CD4-positive, alpha-beta T cell treated with Interleukin-4 for 1 hour (primary cell): Measurements from ENCODE around the gene CALY.
A peak's percentile ranks its signal among the peaks of the same experiment; 100 is the strongest.

ENCODE experiments used
- DNase-seq, 2 donors: peaks; one replicate each; pipeline ENCODE4 v3.0.0-alpha.2; 2020 to 2022

Gene CALY

GRCh38 chr10:133350950-133351329, 14.2 kb upstream of the CALY start:
- DNase-seq = no peak

- no peak for DNase-seq
Measured at GRCh38 chr10:133350283-133350949, 13.7 kb upstream of the CALY start.

GRCh38 chr10:133349577-133350011, 12.9 kb upstream of the CALY start:
- DNase-seq = no peak

GRCh38 chr10:133349160-133349568, 12.5 kb upstream of the CALY start:
- no peak for DNase-seq

- DNase-seq = no peak
Measured at GRCh38 chr10:133347710-133348517, 11.2 kb upstream of the CALY start.

- no peak for DNase-seq
Measured at GRCh38 chr10:133346413-133346812, 9.7 kb upstream of the CALY start.

GRCh38 chr10:133344236-133344635, 7.5 kb upstream of the CALY start:
- no peak for DNase-seq

- DNase-seq = no peak
Measured at GRCh38 chr10:133343558-133343957, 6.9 kb upstream of the CALY start.

GRCh38 chr10:133342942-133343341, 6.2 kb upstream of the CALY start:
- no peak for DNase-seq

GRCh38 chr10:133341983-133342382, 5.3 kb upstream of the CALY start:
- no peak for DNase-seq

- no peak for DNase-seq
Measured at GRCh38 chr10:133339708-133340380, 3.1 kb upstream of the CALY start.

- no peak for DNase-seq
Measured at GRCh38 chr10:133338080-133339071, 1.7 kb upstream of the CALY start.

- DNase-seq = no peak
Measured at GRCh38 chr10:133337370-133337725, 652 bp upstream of the CALY start.

- no peak for DNase-seq
Measured at GRCh38 chr10:133336118-133336576, 549 bp downstream of the CALY start.

- DNase-seq = peak; percentile 88 to 89
Measured at GRCh38 chr10:133335246-133336117, 1.2 kb downstream of the CALY start.

- DNase-seq = no peak
Measured at GRCh38 chr10:133334503-133335245, 2.0 kb downstream of the CALY start.

GRCh38 chr10:133332936-133333699, 3.6 kb downstream of the CALY start:
- no peak for DNase-seq

GRCh38 chr10:133329491-133330202, 7.0 kb downstream of the CALY start:
- peak; percentile 86 for DNase-seq
